HG02870 (cell line): ENCODE results near the gene TCF7L1.
"Not testable (repeated sequence)": the region's sequence is repeated elsewhere in the genome, so short reads cannot be mapped to it uniquely, and the experiment has no call there.

Experiments
- ATAC-seq: cut with Tn5 transposase; IDR thresholded peaks from one replicate; pipeline ENCODE4 v1.9.1; 2021; ENCODE audit warnings: mild to moderate bottlenecking, moderate library complexity; ENCODE audit not compliant: unreplicated experiment

Gene TCF7L1

GRCh38 chr2:85131116-85131515 lies 2.1 kb upstream of the TCF7L1 start:
- ATAC-seq, result no peak

GRCh38 chr2:85132397-85132796 lies 795 bp upstream of the TCF7L1 start:
- no peak for ATAC-seq

- no peak for ATAC-seq
Observed at GRCh38 chr2:85133751-85134254, 611 bp downstream of the TCF7L1 start.

- no peak for ATAC-seq
Observed at GRCh38 chr2:85134255-85134895, 1.2 kb downstream of the TCF7L1 start.

GRCh38 chr2:85134896-85135659 lies 1.9 kb downstream of the TCF7L1 start:
- no peak for ATAC-seq

GRCh38 chr2:85135660-85135914 lies 2.4 kb downstream of the TCF7L1 start:
- no peak for ATAC-seq

- no peak for ATAC-seq
Observed at GRCh38 chr2:85137156-85137555, 4.0 kb downstream of the TCF7L1 start.

GRCh38 chr2:85143463-85144082 lies 10.4 kb downstream of the TCF7L1 start:
- ATAC-seq, result no peak

GRCh38 chr2:85145116-85145820 lies 12.1 kb downstream of the TCF7L1 start:
- no peak for ATAC-seq

- ATAC-seq, result no peak
Observed at GRCh38 chr2:85148190-85148589, 15.0 kb downstream of the TCF7L1 start.

GRCh38 chr2:85151026-85151425 lies 17.8 kb downstream of the TCF7L1 start:
- no peak for ATAC-seq

GRCh38 chr2:85152895-85153294 lies 19.7 kb downstream of the TCF7L1 start:
- no peak for ATAC-seq

- ATAC-seq, result no peak
Observed at GRCh38 chr2:85154048-85154753, 21.0 kb downstream of the TCF7L1 start.

GRCh38 chr2:85155082-85155481 lies 21.9 kb downstream of the TCF7L1 start:
- ATAC-seq, result not testable (repeated sequence)

GRCh38 chr2:85156153-85156552 lies 23.0 kb downstream of the TCF7L1 start:
- no peak for ATAC-seq

- ATAC-seq, result no peak
Observed at GRCh38 chr2:85156619-85157018, 23.4 kb downstream of the TCF7L1 start.

GRCh38 chr2:85157345-85157744 lies 24.2 kb downstream of the TCF7L1 start:
- no peak for ATAC-seq

GRCh38 chr2:85158559-85159273 lies 25.5 kb downstream of the TCF7L1 start:
- ATAC-seq, result no peak

- no peak for ATAC-seq
Observed at GRCh38 chr2:85159589-85159988, 26.4 kb downstream of the TCF7L1 start.
